ENCODE results near the gene MAPRE2.

DNA sequence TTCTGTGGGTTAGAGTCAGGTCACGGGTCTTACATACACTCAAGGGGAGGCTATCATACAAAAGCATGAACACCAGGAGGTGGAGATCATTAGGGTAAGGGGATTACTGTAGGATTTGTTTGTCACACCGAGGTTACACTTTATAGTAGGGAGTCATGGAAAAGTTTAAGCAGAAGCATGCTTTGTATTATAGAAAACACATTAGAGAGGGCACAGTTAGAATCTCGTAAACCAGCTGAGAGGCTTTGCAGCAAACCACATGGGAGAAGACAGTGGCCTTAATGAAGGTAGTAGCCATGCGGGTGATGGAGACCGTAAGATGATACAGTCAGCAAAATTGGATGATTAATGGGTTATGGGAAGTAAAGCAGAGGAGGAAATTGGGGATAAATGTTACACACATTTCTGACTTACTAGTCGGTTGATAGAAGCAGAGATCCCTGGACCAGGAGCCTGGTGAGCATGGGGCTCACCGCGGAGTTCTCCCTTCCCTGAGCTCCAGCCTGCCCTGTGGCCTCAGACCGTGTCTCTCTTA lies 75.6 kb downstream of the MAPRE2 start:
- TF ChIP-seq CTCF (IDR thresholded peaks at IDR 0.05; ENCODE audit: low read depth, low read length, poor library complexity, severe bottlenecking) (no peak), EZH2phosphoT487 (IDR thresholded peaks at IDR 0.05; ENCODE audit: borderline replicate concordance, low read length) (no peak)
